Left cardiac atrium (tissue), 4 donors: ENCODE data around the gene SSC5D. TPM values are rescaled to one million over a fixed set of nuclear protein-coding genes. Genes with fewer than 3 reads are reported as not detected.

Experiments used
- ATAC-seq, 2 donors: fragments of 200-7000 bp; cut with Tn5 transposase; one replicate each; pipeline ENCODE4 v1.9.1; 2020; ENCODE audit warnings: mild to moderate bottlenecking in 2 of 2, moderate library complexity in 2 of 2
- DNase-seq: peaks from one replicate; pipeline ENCODE4 v3.0.0-alpha.2; 2020
- intact Hi-C, 2 donors: fragments of 100-400 bp; cut with DNase I; formaldehyde crosslinking; loops; one replicate each; pipeline versions ENCODE4 v1.14.1 to v1.15.1; 2022 to 2023
- total RNA-seq, 2 donors: library from RNA; stranded (reverse); fragmentation: NEBNext Ultra II Directional; extraction: Animal tissue kit (Norgen Biotek cat#: 25700); gene quantifications; one replicate each; pipeline ENCODE4 v1.2.1, GENCODE V29; 2021
- donor health status: DM: no; HTN: yes; CAD: no.
- donor health status: DM: no; HTN: yes; CAD: no; lungs with severe emphysema.
- donor health status: DM: yes; HTN: yes; CAD: no.
- donor health status: Dilated cardiomyopathy.

Gene SSC5D
- total RNA-seq, 2 donors from 2014 or later, result 5.7 to 6.7 TPM

- intact Hi-C loops, result no loop called here
- no peak for DNase-seq
- no peak for ATAC-seq
Observed at GRCh38 chr19:55483706-55484592, 4.3 kb upstream of the SSC5D start.

- intact Hi-C loops, result no loop called here
- DNase-seq (peak; percentile 72), ATAC-seq (peak; percentile 41 to 43)
Observed at GRCh38 chr19:55484593-55485438, 3.4 kb upstream of the SSC5D start, which contains the start of gene NAT14. NAT14 (plus strand) TSS chr19:55485188; CDS start chr19:55485709, 521 bp downstream.

GRCh38 chr19:55485439-55486011, 2.7 kb upstream of the SSC5D start:
- ATAC-seq (no peak), DNase-seq (peak; percentile 37)
- intact Hi-C loops, result no loop called here

- intact Hi-C loops, result no loop called here
- peak in 1 of 2 donors; percentile 12 for ATAC-seq
Observed at GRCh38 chr19:55486043-55486970, 1.9 kb upstream of the SSC5D start.

GRCh38 chr19:55486971-55487923, 989 bp upstream of the SSC5D start:
- DNase-seq (peak; percentile 88), ATAC-seq (peak; percentile 55 to 73)
- intact Hi-C loops, result no loop called here

More at GRCh38 chr19:55486043-55486970, 1.9 kb upstream of the SSC5D start:
- DNase-seq, result peak; percentile 48

GRCh38 chr19:55488986-55489710, 912 bp downstream of the SSC5D start:
- DNase-seq (peak; percentile 36), ATAC-seq (no peak)
- intact Hi-C loops, result no loop called here

- intact Hi-C loops, result no loop called here
- ATAC-seq, result no peak
- DNase-seq, result peak; percentile 46
Observed at GRCh38 chr19:55489711-55490477, 1.7 kb downstream of the SSC5D start.

- DNase-seq, result peak; percentile 48
- intact Hi-C loops, result no loop called here
- ATAC-seq, result no peak
Observed at GRCh38 chr19:55490478-55491432, 2.5 kb downstream of the SSC5D start.

- ATAC-seq (no peak), DNase-seq (peak; percentile 40)
- intact Hi-C loops, result no loop called here
Observed at GRCh38 chr19:55491546-55492360, 3.5 kb downstream of the SSC5D start.

GRCh38 chr19:55492362-55492944, 4.2 kb downstream of the SSC5D start:
- no peak for ATAC-seq
- no peak for DNase-seq
- intact Hi-C loops, result no loop called here

- ATAC-seq (peak; percentile 3 to 34), DNase-seq (peak; percentile 51)
- intact Hi-C loops, result no loop called here
Observed at GRCh38 chr19:55493052-55493644, 4.9 kb downstream of the SSC5D start.

- DNase-seq (peak; percentile 43), ATAC-seq (peak; percentile 1 to 28)
- intact Hi-C loops, result no loop called here
Observed at GRCh38 chr19:55493645-55494171, 5.5 kb downstream of the SSC5D start.

GRCh38 chr19:55494172-55494761, 6.0 kb downstream of the SSC5D start:
- intact Hi-C loops, result no loop called here
- ATAC-seq, result peak; percentile 73 to 77

More at GRCh38 chr19:55494172-55494761, 6.0 kb downstream of the SSC5D start:
- DNase-seq, result peak; percentile 84
